Activated T-helper 9 cell treated with anti-CD3 and anti-CD28 coated beads, Interleukin-2, amount 50 U/mL, for 16 hours (primary cell): ENCODE data around the gene PKNOX2.

ENCODE experiments used
- DNase-seq: peaks from one replicate; pipeline ENCODE4 v3.0.0-alpha.2; 2020; ENCODE audit warnings: low read depth

PKNOX2 gene

DNA sequence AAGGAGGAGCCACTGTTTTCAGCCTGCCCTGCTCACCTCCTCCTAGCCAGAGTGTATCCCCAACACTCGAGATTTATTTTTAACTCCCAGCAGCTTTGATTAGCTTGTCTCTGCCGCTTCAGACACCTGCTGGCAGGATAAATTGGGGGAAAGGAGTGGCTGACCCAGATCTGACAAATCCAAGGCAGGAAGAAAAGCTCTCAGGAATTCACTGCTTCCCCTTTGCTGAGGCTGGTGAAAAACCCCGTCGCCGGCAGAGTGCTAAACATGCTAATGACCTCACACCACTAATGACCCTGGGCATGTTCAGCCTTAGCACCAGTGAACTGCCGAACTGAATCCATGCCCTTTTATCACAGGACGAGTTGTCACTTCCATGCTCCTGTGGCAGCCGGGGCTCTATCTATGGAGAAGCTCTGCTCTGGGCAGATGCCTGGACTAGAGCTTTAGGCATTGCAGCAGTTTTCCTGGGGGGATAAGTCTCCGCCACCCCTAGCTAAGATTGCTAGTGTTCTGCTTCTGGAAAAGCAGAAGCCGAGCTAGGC lies 279.3 kb downstream of the PKNOX2 start:
- DNase-seq, result no peak

DNA sequence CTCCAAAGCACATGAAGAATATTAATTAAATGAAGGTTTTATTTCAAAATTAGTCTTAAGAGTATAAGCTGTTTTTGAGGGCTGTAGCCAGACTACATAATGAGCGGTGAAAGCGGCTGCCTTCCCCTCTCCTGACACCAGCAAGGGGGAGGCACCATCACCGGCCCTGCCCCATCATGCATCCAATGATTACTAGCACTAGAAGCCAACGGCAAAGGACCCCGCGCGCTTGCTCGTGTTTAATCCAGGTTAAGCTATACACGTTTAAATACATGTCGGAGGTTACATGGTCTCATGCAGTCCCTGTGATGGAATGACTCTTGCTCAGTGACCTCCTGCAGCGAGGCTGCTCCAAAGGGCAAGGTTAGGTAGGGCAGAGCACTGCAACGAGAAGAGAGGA lies 281.2 kb downstream of the PKNOX2 start:
- DNase-seq, result no peak

DNA sequence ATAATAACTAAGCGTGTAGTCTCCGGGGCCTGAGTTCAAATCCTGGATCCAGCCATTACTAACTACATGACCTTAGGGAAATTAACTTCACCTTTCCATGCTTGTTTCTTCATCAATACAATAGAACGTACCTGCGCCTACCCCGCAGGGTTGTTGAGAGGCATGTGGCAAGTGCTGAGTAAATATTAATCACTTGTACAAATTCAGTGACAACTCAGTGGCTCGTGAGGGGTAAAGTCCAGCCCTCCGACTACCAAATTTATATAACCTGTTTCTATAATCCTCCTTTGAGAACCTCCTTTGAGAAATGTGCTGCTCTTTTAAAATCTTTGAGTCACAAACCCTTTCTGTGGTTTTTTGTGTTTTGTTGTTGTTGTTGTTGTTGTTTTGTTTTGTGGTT lies 281.7 kb downstream of the PKNOX2 start:
- no peak for DNase-seq

GRCh38 chr11:125447721-125448120 lies 283.2 kb downstream of the PKNOX2 start:
- DNase-seq, result no peak

DNA sequence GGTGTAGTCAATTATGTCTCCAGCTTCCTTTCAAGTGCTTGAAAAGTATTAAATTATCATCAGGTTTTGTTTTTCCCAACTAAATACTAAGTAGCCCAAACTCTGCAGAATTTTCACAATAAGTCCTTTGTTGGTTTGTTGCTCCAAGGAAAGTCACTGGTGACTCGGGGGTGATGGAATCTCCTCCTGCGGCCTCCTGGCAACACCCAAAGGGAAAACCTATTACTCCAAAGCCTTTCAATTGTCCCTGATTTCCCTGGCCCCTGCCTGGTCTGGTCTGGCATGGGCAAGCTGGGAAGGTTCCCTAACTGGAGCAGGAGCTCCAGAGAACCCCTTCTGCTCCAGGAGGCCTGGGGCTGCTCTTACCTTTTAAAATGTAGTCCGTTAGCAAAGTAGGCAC lies 283.6 kb downstream of the PKNOX2 start:
- no peak for DNase-seq

DNA sequence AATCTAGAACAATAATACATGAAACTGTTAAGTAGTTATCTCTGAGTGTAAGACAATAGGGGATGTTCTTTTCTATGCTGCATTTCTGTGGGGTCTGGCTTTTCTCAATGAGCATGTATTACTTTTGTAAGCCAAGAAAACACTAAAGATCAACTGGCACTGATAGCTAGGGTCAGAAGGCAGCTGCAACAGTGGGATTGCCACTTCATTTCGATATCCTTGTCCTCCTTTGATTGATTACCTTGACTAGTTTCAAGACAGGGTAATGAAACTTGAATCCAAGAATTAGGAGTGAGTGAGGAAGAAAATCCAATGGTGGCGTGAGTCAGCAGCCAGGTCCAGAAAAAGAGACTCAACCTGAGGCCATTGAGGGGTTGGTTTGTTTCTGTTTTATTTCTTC lies 285.0 kb downstream of the PKNOX2 start:
- DNase-seq, result no peak

- no peak for DNase-seq
Measured at GRCh38 chr11:125451400-125452124, 287.0 kb downstream of the PKNOX2 start.

GRCh38 chr11:125452125-125452470 lies 287.5 kb downstream of the PKNOX2 start:
- DNase-seq, result no peak

DNA sequence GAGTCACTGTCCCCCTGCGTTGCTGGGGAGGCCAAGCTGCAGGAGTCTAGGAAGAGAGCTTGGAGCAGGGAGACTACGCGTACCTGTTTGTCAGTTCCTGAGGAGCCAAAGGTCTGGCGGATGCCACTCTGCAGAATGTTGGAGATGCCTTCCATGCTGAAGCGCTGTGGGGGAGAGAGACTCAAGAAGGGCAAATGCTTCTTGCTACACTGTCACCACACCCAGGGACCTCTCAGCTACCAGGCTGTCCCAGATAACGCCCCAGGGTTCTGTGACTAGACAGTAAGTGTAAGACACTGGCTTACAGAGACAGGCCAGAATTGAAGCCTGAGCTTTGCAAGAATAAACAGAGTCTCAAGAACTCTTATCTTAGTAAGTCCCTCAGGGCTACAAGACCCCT lies 289.5 kb downstream of the PKNOX2 start:
- DNase-seq, result no peak

DNA sequence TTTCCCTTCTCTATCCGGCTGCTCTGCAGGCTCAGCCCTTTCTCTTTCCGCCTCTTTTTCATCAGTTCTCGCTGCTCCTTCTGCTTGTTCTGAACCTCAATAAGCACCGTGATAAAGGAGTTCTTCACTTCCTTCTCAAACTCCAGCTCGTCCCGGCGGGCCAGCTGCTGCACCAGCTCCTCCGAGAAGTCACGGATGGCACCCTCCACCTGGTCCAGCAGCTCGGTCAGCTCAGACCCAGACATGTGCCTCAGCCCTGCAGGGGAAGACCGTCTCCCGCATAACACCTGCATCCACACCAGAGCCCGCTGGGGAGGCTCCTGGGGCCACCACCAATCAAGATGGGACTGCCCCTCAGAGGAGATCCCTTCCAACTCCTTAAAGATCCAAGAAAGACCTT lies 291.3 kb downstream of the PKNOX2 start:
- DNase-seq, result no peak

DNA sequence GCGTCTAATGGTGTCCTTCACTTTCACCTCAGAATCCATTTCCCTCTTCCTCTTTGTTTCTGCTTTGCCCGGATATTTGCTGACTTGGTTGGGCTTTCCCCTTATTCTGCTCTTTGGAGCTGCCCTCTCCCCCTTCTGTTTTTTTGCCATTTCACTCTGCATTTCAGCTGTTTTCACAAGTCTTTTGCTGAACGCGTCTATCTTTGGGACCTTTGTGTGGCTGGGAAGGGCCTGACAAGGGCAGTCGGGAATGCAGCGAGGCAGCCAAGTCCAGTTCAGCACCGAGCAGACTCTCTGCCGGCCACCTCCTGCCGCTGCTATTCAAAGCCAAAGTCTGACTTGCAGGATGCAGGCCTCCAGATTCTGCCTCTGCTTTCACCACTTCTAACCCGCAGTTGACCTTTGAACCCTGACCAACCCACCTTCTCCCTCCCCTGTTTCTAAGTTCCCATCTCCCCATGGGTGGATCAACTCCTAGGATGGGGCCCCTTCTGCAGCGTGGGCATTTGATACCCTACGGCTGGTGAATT lies 293.3 kb downstream of the PKNOX2 start:
- no peak for DNase-seq

GRCh38 chr11:125460275-125460674 lies 295.7 kb downstream of the PKNOX2 start:
- DNase-seq, result no peak

DNA sequence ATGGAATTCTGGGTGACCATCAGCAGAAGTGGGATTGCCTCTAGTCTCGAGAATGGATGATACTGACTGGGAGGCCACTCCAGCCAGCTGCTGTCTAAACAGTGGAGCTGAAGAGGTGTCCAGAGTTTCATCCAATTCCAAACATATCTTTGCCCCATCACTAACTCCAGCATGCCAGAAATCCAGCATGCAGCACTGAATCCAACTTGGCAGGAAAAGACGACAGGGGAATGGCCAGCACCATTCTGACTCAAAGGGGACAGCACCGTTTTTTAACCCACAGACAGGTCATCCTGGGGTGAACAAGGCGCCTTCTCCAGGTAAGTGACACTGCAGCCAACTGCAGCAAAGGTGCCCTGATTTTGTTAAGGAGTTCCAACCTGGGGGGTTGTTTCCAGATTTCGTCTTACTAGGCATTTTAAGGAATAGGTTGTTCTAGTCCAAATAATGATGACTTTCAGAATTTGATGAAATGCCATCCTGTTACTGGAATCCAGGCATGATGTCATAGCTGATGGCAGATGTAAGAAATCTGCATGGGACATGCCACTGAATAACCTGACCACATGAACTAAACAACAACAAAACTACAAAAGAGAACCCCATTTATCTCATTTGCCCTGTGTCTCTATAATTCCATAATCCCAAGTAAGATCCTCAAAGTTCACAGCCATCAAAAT lies 299.2 kb downstream of the PKNOX2 start:
- no peak for DNase-seq

- no peak for DNase-seq
Measured at GRCh38 chr11:125464270-125464662, 299.7 kb downstream of the PKNOX2 start.

DNA sequence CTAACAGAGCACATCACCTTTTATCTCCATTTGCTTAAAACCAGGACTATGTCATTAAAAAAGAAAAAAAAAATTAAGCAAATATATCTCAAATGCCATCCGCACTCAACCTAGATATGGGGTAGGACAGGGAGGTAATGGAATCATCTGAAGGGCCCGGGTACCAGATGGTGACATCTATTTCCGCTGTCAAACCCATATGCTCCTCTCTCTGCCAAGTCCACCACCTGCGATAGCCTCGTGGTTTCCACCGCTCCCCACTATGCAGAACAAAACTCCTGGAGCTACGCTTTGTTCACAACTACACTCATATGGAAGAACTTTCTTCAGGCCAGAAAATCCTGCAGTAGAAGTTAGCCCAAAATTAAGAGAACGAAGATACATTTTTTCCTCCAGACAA lies 300.1 kb downstream of the PKNOX2 start:
- no peak for DNase-seq

- no peak for DNase-seq
Measured at GRCh38 chr11:125465255-125465654, 300.7 kb downstream of the PKNOX2 start.

DNA sequence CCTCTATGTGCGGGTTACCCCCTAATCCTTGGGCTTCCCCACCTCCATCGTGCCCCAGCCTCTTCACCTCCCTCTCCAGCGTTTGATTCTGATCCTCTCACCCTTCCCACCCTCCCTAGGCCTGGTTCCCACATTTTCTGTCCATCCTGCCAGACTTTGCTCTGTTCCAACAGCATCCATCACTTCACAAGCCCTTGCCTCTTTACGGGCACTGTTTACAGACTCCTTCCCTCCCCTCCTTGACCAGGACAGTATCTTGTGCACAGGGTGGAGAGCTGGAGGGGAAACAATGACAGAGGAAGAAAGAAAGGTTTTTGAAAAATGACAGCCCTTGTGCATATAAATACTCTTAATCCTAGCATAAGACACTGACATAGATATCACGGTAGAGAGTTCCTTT lies 301.1 kb downstream of the PKNOX2 start:
- no peak for DNase-seq

GRCh38 chr11:125468025-125468424 lies 303.5 kb downstream of the PKNOX2 start:
- no peak for DNase-seq

DNA sequence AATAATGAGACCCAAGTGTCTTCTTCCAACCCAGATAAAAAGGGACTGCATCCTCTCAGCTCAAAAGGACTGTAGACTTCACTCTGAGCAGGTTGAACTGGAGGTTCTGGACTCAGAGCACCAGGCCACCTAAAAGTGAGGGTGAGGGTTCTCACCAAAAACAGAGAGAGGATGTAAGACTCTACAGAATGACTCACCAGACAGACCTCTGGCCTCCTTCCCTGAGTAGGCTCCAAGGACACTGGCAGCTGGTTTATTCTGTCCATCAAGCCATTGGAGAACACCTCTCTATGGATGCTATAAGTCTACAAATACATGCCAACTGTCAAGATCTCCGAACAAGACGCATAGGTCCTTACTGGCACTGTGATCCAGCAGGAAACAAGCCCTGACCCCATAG lies 304.3 kb downstream of the PKNOX2 start:
- DNase-seq, result no peak

GRCh38 chr11:125470355-125470754 lies 305.8 kb downstream of the PKNOX2 start:
- no peak for DNase-seq

- no peak for DNase-seq
Measured at GRCh38 chr11:125476721-125477120, 312.2 kb downstream of the PKNOX2 start.

- DNase-seq, result no peak
Measured at GRCh38 chr11:125479137-125479536, 314.6 kb downstream of the PKNOX2 start.

DNA sequence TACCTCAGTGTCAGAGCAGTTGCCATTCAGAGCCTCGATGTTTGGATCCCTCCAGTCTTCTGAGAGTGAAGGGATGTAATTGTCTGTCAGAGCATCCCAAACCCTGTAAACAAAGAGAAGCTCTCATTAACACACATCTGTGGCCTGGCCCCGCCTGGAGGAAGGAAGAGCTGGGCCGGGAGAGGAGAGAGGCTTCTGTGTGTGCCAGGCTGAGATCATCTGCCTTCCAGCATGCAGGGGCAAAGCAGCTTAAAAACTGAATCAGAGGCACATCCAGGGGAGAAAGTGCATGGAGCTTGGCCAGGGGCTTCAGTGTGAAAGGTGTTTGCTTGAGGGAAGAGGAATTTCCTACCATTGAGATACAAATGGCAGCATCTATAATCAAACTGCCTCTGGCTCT lies 317.0 kb downstream of the PKNOX2 start:
- no peak for DNase-seq
